SJSA1 (cell line): Measurements from ENCODE around the gene GPAT3. TPM values are rescaled to one million over a fixed set of nuclear protein-coding genes. Genes with fewer than 3 reads are reported as not detected.
"Not testable (repeated sequence)": the region's sequence is repeated elsewhere in the genome, so short reads cannot be mapped to it uniquely, and the experiment has no call there.

ENCODE experiments used
- DNase-seq, 2 experiments: peaks; one replicate each; pipeline ENCODE4 v3.0.0-alpha.2; 2015 to 2020; ENCODE audit warnings: low spot score in 2 of 2, low read depth in 1 of 2
- H3K27ac ChIP-seq: fragments of 250-450 bp; sonication (Bioruptor Pico); 2 replicates; pipeline ENCODE4 v1.5.1; 2020; ENCODE audit warnings: mild to moderate bottlenecking, moderate library complexity
- H3K27me3 ChIP-seq: fragments of 250-450 bp; sonication (Bioruptor Pico); replicated peaks from 2 replicates; pipeline ENCODE4 v1.5.1; 2020; ENCODE audit warnings: mild to moderate bottlenecking, moderate library complexity
- H3K36me3 ChIP-seq: fragments of 250-450 bp; sonication (Bioruptor Pico); 2 replicates; pipeline ENCODE4 v1.5.1; 2020; ENCODE audit warnings: mild to moderate bottlenecking
- H3K4me1 ChIP-seq: fragments of 250-450 bp; sonication (Bioruptor Pico); replicated peaks from 2 replicates; pipeline ENCODE4 v1.6.1; 2021; ENCODE audit warnings: mild to moderate bottlenecking
- H3K4me3 ChIP-seq: fragments of 250-450 bp; sonication (Bioruptor Pico); 2 replicates; pipeline ENCODE4 v1.5.1; 2020; ENCODE audit warnings: mild to moderate bottlenecking
- H3K9me3 ChIP-seq: fragments of 250-450 bp; sonication (Bioruptor Pico); replicated peaks from 2 replicates; pipeline ENCODE4 v1.5.1; 2020; ENCODE audit warnings: mild to moderate bottlenecking
- total RNA-seq: library from RNA; depleted of rRNA; stranded (reverse); fragments of >200 nt; shearing (Covaris generic); gene quantifications from 2 replicates; pipeline ENCODE4 v1.2.3, GENCODE V29; 2014

GPAT3 gene
- total RNA-seq, 1 experiment from 2014 or later, result 8.9 TPM

- DNase-seq, result peak in 1 of 2 experiments; percentile 59
- H3K4me1 ChIP-seq, result peaks cover 19% of the 10 kb centered on the region
- no peaks in the 10 kb centered on the region for H3K27me3 ChIP-seq
- peaks cover 3% of the 10 kb centered on the region; the same call in 1 of the 2 replicates for H3K9me3 ChIP-seq
- peak overlapping the region; percentile 48 for H3K27ac ChIP-seq
- H3K4me3 ChIP-seq, result no peak overlapping the region
- H3K36me3 ChIP-seq, result no peaks in the 10 kb centered on the region
These were observed 82.5 kb downstream of the GPAT3 start for GRCh38 chr4:83618431-83618830.

DNA sequence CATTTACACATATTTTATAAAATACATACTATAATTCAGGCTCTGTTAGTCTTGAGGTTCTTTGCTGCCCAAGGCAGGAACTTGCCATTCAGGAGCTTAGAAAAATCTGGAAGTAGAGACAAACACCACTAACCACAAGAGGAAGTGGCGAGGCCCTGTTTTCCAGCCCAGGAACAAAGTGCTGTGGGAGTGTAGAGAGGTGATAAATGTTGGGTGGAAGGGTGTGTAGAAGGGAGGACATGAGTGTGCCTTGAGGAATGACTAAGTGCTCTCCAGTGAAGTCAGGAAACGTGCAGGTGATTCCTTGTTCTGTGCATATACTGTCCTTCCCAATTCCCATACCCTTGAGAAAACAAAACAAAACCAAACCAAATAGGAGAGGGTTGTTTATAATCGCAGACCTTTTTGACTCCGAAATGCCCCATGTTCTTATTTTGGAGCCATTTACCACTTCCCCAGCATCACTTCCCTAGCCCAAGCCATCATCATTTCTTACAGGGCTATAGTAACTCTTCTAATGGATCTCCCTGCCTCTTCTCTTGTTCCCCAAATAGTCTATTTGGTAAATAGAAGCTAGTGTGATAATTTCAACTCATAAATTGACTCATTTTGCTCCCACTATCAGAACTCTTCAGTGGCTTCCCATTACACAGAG is 83.2 kb downstream of the GPAT3 start:
- DNase-seq, result peak in 1 of 2 experiments; percentile 43
- Histone ChIP-seq H3K36me3 (no peaks in the 10 kb centered on the region), H3K27me3 (no peaks in the 10 kb centered on the region), H3K4me3 (no peak overlapping the region), H3K4me1 (peaks cover 19% of the 10 kb centered on the region), H3K27ac (peak overlapping the region; percentile 48), H3K9me3 (peaks cover 3% of the 10 kb centered on the region; the same call in 1 of the 2 replicates)

- not testable (repeated sequence) for H3K9me3 ChIP-seq, H3K27me3 ChIP-seq, H3K36me3 ChIP-seq, H3K4me3 ChIP-seq, DNase-seq, H3K27ac ChIP-seq
- H3K4me1 ChIP-seq, result peaks cover 19% of the 10 kb centered on the region
These were observed 86.2 kb downstream of the GPAT3 start for GRCh38 chr4:83622127-83622526.

DNA sequence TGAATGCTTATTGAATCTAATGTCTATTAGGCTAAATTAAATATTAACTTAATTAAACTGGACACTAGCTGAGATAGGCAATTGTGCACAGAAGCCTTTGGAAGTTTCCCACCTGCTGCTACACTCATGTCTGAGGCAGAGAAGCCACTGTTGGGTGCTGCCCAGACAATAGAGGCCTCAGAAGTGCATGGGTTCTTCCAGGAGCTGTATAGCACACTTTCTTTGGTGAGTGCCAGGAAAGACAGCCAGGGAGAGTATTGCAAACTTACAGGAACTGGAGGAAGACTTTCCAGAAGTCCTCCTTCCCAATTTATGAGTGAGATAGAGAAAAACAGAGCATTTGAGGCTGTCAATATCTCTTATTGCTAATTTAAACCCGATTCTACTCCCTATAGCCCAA is 89.9 kb downstream of the GPAT3 start:
- DNase-seq, result no peak

DNA sequence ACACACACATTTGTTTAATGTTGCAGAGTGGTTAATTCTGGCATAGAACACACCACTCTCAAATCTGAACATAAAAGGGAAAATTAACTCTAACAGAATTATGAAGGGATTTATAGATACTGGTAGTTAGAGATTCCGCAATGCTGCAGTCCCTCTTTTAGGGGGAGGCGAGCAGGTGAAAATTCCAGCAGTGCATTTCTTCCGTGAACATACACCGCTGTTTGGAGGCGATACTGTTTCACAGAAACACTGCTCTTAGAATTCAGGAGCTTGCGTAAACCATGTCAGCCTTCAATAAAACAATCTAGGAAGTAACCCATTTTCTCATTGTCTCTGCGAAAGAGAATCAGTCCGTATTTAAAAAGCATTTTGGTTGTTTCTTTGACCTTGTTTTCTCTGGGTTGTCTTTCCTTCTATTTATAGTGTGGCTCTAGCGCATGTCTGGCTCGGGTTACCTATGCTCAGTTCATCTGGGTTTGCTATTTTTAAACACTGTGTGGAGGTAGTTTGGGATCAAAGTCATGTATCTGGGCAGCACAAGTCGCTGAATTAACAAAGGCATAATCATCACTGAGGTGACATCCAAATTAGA is 90.4 kb downstream of the GPAT3 start:
- H3K27me3 ChIP-seq, result no peaks in the 10 kb centered on the region
- no peak overlapping the region for H3K4me3 ChIP-seq
- no peak for DNase-seq
- peaks cover 13% of the 10 kb centered on the region for H3K4me1 ChIP-seq
- H3K36me3 ChIP-seq, result no peaks in the 10 kb centered on the region
- H3K9me3 ChIP-seq, result peaks cover 3% of the 10 kb centered on the region; the same call in 1 of the 2 replicates
- H3K27ac ChIP-seq, result no peak overlapping the region

More for the DNA sequence above, 89.9 kb downstream of the GPAT3 start:
- Histone ChIP-seq H3K9me3 (peaks cover 3% of the 10 kb centered on the region; the same call in 1 of the 2 replicates), H3K27ac (no peak overlapping the region), H3K4me1 (peaks cover 8% of the 10 kb centered on the region), H3K27me3 (no peaks in the 10 kb centered on the region), H3K4me3 (no peak overlapping the region), H3K36me3 (no peaks in the 10 kb centered on the region)

GRCh38 chr4:83629945-83630721 is 94.2 kb downstream of the GPAT3 start:
- H3K36me3 ChIP-seq, result no peaks in the 10 kb centered on the region
- DNase-seq, result peak in 1 of 2 experiments; percentile 11
- H3K4me1 ChIP-seq, result peaks cover 14% of the 10 kb centered on the region
- no peaks in the 10 kb centered on the region for H3K9me3 ChIP-seq
- no peak overlapping the region for H3K4me3 ChIP-seq
- no peaks in the 10 kb centered on the region for H3K27me3 ChIP-seq
- no peak overlapping the region for H3K27ac ChIP-seq

DNA sequence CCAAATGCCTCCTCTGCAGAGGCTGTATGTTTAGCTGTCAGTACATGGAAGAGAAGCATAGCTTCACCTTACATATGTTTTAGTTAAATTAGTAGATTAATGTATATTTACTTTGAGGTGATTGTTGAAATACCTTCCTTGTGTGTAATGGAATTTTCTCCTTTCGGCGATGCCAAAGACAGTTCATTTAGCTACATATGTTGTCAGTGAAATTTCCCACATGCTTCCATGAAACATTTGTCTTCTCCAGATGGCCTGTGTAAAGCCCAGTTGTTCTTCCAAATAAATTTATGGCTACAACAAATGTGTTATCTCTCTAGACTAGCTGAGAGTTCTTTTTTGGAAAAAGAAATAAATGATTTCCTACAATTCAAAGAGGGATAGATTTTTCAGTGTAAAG is 95.2 kb downstream of the GPAT3 start:
- H3K4me3 ChIP-seq, result no peak overlapping the region
- no peaks in the 10 kb centered on the region for H3K36me3 ChIP-seq
- DNase-seq, result peak in 1 of 2 experiments; percentile 4
- H3K4me1 ChIP-seq, result peaks cover 14% of the 10 kb centered on the region
- H3K27me3 ChIP-seq, result no peaks in the 10 kb centered on the region
- H3K9me3 ChIP-seq, result no peaks in the 10 kb centered on the region
- no peak overlapping the region for H3K27ac ChIP-seq

- Histone ChIP-seq H3K4me1 (no peaks in the 10 kb centered on the region), H3K27me3 (peaks cover 10% of the 10 kb centered on the region), H3K36me3 (no peaks in the 10 kb centered on the region), H3K4me3 (no peak overlapping the region), H3K9me3 (no peaks in the 10 kb centered on the region), H3K27ac (no peak overlapping the region)
- DNase-seq, result no peak
These were observed 101.0 kb downstream of the GPAT3 start for GRCh38 chr4:83636930-83637329.

- no peaks in the 10 kb centered on the region for H3K9me3 ChIP-seq
- peaks cover 12% of the 10 kb centered on the region for H3K27me3 ChIP-seq
- H3K4me3 ChIP-seq, result no peak overlapping the region
- H3K36me3 ChIP-seq, result no peaks in the 10 kb centered on the region
- peak; percentile 53 to 59 for DNase-seq
- no peak overlapping the region for H3K27ac ChIP-seq
- no peaks in the 10 kb centered on the region for H3K4me1 ChIP-seq
These were observed 104.1 kb downstream of the GPAT3 start for GRCh38 chr4:83639849-83640493.

DNA sequence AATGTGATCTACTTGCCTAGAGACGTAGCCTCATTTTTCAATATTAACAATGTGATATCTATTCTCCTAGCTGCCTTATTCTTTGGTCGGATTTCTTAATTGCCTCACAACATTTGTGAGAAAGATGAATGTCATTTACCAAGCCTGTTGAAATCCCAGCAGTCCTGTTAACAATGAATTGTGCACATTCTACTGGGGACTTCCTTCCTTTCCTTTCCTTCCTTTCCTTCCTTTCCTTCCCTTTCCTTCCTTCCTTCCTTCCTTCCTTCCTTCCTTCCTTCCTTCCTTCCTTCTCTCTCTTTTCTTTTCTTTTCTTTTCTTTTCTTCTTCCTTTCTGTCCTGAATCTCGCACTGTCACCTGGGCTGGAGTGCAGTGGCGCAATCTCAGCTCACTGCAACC is 107.1 kb downstream of the GPAT3 start:
- no peak for DNase-seq
- H3K4me1 ChIP-seq, result no peaks in the 10 kb centered on the region
- H3K36me3 ChIP-seq, result no peaks in the 10 kb centered on the region
- no peak overlapping the region for H3K4me3 ChIP-seq
- no peak overlapping the region for H3K27ac ChIP-seq
- peaks cover 16% of the 10 kb centered on the region for H3K27me3 ChIP-seq
- H3K9me3 ChIP-seq, result no peaks in the 10 kb centered on the region

GRCh38 chr4:83644677-83645659 is 109.1 kb downstream of the GPAT3 start:
- Histone ChIP-seq H3K9me3 (no peaks in the 10 kb centered on the region), H3K4me1 (no peaks in the 10 kb centered on the region), H3K27me3 (peaks cover 16% of the 10 kb centered on the region), H3K27ac (no peak overlapping the region), H3K4me3 (no peak overlapping the region), H3K36me3 (no peaks in the 10 kb centered on the region)
- DNase-seq, result peak in 1 of 2 experiments; percentile 42

- H3K4me1 ChIP-seq, result no peaks in the 10 kb centered on the region
- H3K27me3 ChIP-seq, result peaks cover 9% of the 10 kb centered on the region
- no peak for DNase-seq
- no peaks in the 10 kb centered on the region for H3K36me3 ChIP-seq
- H3K27ac ChIP-seq, result no peak overlapping the region
- no peaks in the 10 kb centered on the region for H3K9me3 ChIP-seq
- no peak overlapping the region for H3K4me3 ChIP-seq
These were observed 110.8 kb downstream of the GPAT3 start for GRCh38 chr4:83646538-83647239.
